GM12878 (cell line): ENCODE results near the gene PATL2. TPM values are rescaled to one million over a fixed set of nuclear protein-coding genes. Genes with fewer than 3 reads are reported as not detected.

ENCODE experiments used
- BCL11A ChIP-seq: IDR thresholded peaks from 2 replicates; pipeline ENCODE4 v1.6.1; 2011; ENCODE audit warnings: low read depth, low read length
- BRCA1 ChIP-seq: IDR thresholded peaks from 2 replicates; pipeline ENCODE4 v1.6.1; 2011; ENCODE audit warnings: low read depth, low read length, improper control_type of control experiment
- CBX3 ChIP-seq: fragments of 200-600 bp; sonication (generic); IDR thresholded peaks from 2 replicates; pipeline ENCODE4 v1.6.1; 2016; ENCODE audit warnings: low read depth, borderline replicate concordance
- CHD1 ChIP-seq: IDR thresholded peaks from 2 replicates; pipeline ENCODE4 v1.6.1; 2012; ENCODE audit warnings: low read depth, low read length, improper control_type of control experiment
- CREB1 ChIP-seq: IDR thresholded peaks from 2 replicates; pipeline ENCODE4 v1.6.1; 2012; ENCODE audit warnings: low read depth, mild to moderate bottlenecking, inconsistent platforms
- EGR1 ChIP-seq, 2 experiments: IDR thresholded peaks; 1 replicate in 1 of 2; 2 replicates in 1 of 2; pipeline ENCODE4 v1.6.1; 2011 to 2012; ENCODE audit warnings: low read depth in 2 of 2, low read length in 2 of 2, borderline replicate concordance in 1 of 2, mild to moderate bottlenecking in 1 of 2, moderate library complexity in 1 of 2
- FOXM1 ChIP-seq: IDR thresholded peaks from 2 replicates; pipeline ENCODE4 v1.6.1; 2012; ENCODE audit warnings: low read depth, mild to moderate bottlenecking, inconsistent platforms, low read length, moderate library complexity
- KLF5 ChIP-seq: fragments of 450-650 bp; IDR thresholded peaks from 2 replicates; pipeline ENCODE4 v1.6.1; 2014; ENCODE audit warnings: mild to moderate bottlenecking; ENCODE audit not compliant: partially characterized antibody
- MTA2 ChIP-seq: fragments of 450-650 bp; IDR thresholded peaks from 2 replicates; pipeline ENCODE4 v1.6.1; 2016; ENCODE audit warnings: low read depth, mild to moderate bottlenecking, moderate library complexity
- MYC ChIP-seq: IDR thresholded peaks from 2 replicates; pipeline ENCODE4 v1.6.1; 2011; ENCODE audit warnings: mild to moderate bottlenecking, low read length, moderate library complexity, inconsistent platforms; ENCODE audit not compliant: insufficient read depth, insufficient replicate concordance, insufficient read length, severe bottlenecking
- NFYB ChIP-seq: IDR thresholded peaks from 2 replicates; pipeline ENCODE4 v1.6.1; 2011; ENCODE audit warnings: low read depth, mild to moderate bottlenecking, low read length, improper control_type of control experiment, moderate library complexity; ENCODE audit not compliant: insufficient read depth
- PAX8 ChIP-seq: fragments of 450-650 bp; IDR thresholded peaks from 2 replicates; pipeline ENCODE4 v1.6.1; 2017; ENCODE audit warnings: mild to moderate bottlenecking, moderate library complexity
- PML ChIP-seq: IDR thresholded peaks from 2 replicates; pipeline ENCODE4 v1.6.1; 2012; ENCODE audit warnings: low read length, inconsistent platforms
- RCOR1 ChIP-seq: conservative IDR thresholded peaks from 2 replicates; pipeline ENCODE4 v1.6.1; 2012; ENCODE audit warnings: low read depth, low read length, improper control_type of control experiment
- RELA ChIP-seq: fragments of 450-650 bp; IDR thresholded peaks from 2 replicates; pipeline ENCODE4 v1.8.0; 2014; ENCODE audit warnings: borderline replicate concordance; ENCODE audit not compliant: partially characterized antibody
- RUNX3 ChIP-seq: IDR thresholded peaks from 2 replicates; pipeline ENCODE4 v1.6.1; 2012; ENCODE audit warnings: low read length, inconsistent platforms
- SP1 ChIP-seq: IDR thresholded peaks from one replicate; pipeline ENCODE4 v1.6.1; 2011; ENCODE audit warnings: low read depth, low read length
- SREBF1 ChIP-seq: IDR thresholded peaks from 2 replicates; pipeline ENCODE4 v1.6.1; 2012; ENCODE audit warnings: mild to moderate bottlenecking, low read length
- SREBF2 ChIP-seq: IDR thresholded peaks from 2 replicates; pipeline ENCODE4 v1.6.1; 2012; ENCODE audit warnings: mild to moderate bottlenecking, low read length
- TCF3 ChIP-seq: IDR thresholded peaks from 2 replicates; pipeline ENCODE4 v1.6.1; 2012; ENCODE audit warnings: low read depth, mild to moderate bottlenecking, low read length, borderline replicate concordance; ENCODE audit not compliant: insufficient read depth
- ZBED1 ChIP-seq: IDR thresholded peaks from 2 replicates; pipeline ENCODE4 v1.6.1; 2016; ENCODE audit warnings: borderline replicate concordance
- polyA plus RNA-seq, 11 experiments: library from polyadenylated mRNA; depleted of rRNA in 4 of 11; unstranded in 6 of 11; stranded (reverse) in 5 of 11; fragments of >200 nt; fragmentation: Nextera tagmentation in 4 of 11; fragmentation: Illumina TruSeq in 1 of 11; extraction: Ambion mirVana in 4 of 11; extraction: Trizol in 1 of 11; gene quantifications; 1 replicate in 1 of 11; 2 replicates in 10 of 11; pipeline versions ENCODE4 v1.2.1 to v1.2.3, GENCODE V29; 2011 to 2016; ENCODE audit warnings: inconsistent platforms in 2 of 11, missing spikeins in 2 of 11, low read depth in 1 of 11
- total RNA-seq, 4 experiments: library from RNA; depleted of rRNA in 3 of 4; stranded (reverse); fragments of >200 nt in 3 of 4; fragmentation: Illumina TruSeq in 1 of 4; extraction: Trizol in 1 of 4; gene quantifications; 2 replicates each; pipeline versions ENCODE4 v1.2.1 to v1.2.3, GENCODE V29; 2013 to 2021
- TF ChIP-seq, protein P1 (sequence below): IDR thresholded peaks from 2 replicates; pipeline ENCODE4 v1.6.1; 2011; ENCODE audit warnings: low read depth, low read length, improper control_type of control experiment, borderline replicate concordance
- TF ChIP-seq, protein P2 (sequence below): fragments of 450-650 bp; IDR thresholded peaks from 2 replicates; pipeline ENCODE4 v1.6.1; 2017; ENCODE audit warnings: mild to moderate bottlenecking, low read depth, inconsistent platforms; ENCODE audit not compliant: poor library complexity, severe bottlenecking
- TF ChIP-seq, protein P3 (sequence below): IDR thresholded peaks from 2 replicates; pipeline ENCODE4 v1.6.1; 2012; ENCODE audit warnings: mild to moderate bottlenecking, low read depth, low read length
- TF ChIP-seq, protein P4 (sequence below): fragments of 450-650 bp; IDR thresholded peaks from 2 replicates; pipeline ENCODE4 v1.6.1; 2014; ENCODE audit warnings: mild to moderate bottlenecking

Gene PATL2
- total and polyA plus RNA-seq, 10 of the 15 experiments (the other 5 are each of a cell fraction or from before 2014, with no cell fraction given) = 4.2 to 16.2 (median 12.1) TPM

GRCh38 chr15:44711743-44712345, 721 bp upstream of the PATL2 start (continued):
- TF ChIP-seq, protein P1, sequence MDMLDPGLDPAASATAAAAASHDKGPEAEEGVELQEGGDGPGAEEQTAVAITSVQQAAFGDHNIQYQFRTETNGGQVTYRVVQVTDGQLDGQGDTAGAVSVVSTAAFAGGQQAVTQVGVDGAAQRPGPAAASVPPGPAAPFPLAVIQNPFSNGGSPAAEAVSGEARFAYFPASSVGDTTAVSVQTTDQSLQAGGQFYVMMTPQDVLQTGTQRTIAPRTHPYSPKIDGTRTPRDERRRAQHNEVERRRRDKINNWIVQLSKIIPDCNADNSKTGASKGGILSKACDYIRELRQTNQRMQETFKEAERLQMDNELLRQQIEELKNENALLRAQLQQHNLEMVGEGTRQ = no peak
- TF ChIP-seq EGR1 (IDR thresholded peaks at IDR 0.05; ENCODE audit: borderline replicate concordance in 1 of 2, low read depth in 2 of 2, low read length in 2 of 2) = no peak
- peak; percentile 2; the same call in 1 of the 2 replicates for TF ChIP-seq CHD1
- no peak for TF ChIP-seq CBX3
- no peak for TF ChIP-seq SREBF2
- TF ChIP-seq FOXM1 = no peak
- TF ChIP-seq ZBED1 = no peak; the same call in 1 of the 2 replicates
- no peak for TF ChIP-seq PAX8
- TF ChIP-seq, protein P2, sequence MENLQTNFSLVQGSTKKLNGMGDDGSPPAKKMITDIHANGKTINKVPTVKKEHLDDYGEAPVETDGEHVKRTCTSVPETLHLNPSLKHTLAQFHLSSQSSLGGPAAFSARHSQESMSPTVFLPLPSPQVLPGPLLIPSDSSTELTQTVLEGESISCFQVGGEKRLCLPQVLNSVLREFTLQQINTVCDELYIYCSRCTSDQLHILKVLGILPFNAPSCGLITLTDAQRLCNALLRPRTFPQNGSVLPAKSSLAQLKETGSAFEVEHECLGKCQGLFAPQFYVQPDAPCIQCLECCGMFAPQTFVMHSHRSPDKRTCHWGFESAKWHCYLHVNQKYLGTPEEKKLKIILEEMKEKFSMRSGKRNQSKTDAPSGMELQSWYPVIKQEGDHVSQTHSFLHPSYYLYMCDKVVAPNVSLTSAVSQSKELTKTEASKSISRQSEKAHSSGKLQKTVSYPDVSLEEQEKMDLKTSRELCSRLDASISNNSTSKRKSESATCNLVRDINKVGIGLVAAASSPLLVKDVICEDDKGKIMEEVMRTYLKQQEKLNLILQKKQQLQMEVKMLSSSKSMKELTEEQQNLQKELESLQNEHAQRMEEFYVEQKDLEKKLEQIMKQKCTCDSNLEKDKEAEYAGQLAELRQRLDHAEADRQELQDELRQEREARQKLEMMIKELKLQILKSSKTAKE = no peak
- no peak for TF ChIP-seq CREB1
- TF ChIP-seq MYC = no peak
- TF ChIP-seq NFYB = no peak
- TF ChIP-seq, protein P3, sequence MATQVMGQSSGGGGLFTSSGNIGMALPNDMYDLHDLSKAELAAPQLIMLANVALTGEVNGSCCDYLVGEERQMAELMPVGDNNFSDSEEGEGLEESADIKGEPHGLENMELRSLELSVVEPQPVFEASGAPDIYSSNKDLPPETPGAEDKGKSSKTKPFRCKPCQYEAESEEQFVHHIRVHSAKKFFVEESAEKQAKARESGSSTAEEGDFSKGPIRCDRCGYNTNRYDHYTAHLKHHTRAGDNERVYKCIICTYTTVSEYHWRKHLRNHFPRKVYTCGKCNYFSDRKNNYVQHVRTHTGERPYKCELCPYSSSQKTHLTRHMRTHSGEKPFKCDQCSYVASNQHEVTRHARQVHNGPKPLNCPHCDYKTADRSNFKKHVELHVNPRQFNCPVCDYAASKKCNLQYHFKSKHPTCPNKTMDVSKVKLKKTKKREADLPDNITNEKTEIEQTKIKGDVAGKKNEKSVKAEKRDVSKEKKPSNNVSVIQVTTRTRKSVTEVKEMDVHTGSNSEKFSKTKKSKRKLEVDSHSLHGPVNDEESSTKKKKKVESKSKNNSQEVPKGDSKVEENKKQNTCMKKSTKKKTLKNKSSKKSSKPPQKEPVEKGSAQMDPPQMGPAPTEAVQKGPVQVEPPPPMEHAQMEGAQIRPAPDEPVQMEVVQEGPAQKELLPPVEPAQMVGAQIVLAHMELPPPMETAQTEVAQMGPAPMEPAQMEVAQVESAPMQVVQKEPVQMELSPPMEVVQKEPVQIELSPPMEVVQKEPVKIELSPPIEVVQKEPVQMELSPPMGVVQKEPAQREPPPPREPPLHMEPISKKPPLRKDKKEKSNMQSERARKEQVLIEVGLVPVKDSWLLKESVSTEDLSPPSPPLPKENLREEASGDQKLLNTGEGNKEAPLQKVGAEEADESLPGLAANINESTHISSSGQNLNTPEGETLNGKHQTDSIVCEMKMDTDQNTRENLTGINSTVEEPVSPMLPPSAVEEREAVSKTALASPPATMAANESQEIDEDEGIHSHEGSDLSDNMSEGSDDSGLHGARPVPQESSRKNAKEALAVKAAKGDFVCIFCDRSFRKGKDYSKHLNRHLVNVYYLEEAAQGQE = no peak
- TF ChIP-seq PML = no peak
- no peak for TF ChIP-seq SP1
- TF ChIP-seq BCL11A = peak; percentile 7; the same call in 1 of the 2 replicates
- peak; percentile 60; the same call in 1 of the 2 replicates for TF ChIP-seq TCF3
- 0 out of 2 replicates have a peak, but pooled peaks have one; percentile 1 for TF ChIP-seq RUNX3
- no peak for TF ChIP-seq SREBF1
- TF ChIP-seq, protein P4, sequence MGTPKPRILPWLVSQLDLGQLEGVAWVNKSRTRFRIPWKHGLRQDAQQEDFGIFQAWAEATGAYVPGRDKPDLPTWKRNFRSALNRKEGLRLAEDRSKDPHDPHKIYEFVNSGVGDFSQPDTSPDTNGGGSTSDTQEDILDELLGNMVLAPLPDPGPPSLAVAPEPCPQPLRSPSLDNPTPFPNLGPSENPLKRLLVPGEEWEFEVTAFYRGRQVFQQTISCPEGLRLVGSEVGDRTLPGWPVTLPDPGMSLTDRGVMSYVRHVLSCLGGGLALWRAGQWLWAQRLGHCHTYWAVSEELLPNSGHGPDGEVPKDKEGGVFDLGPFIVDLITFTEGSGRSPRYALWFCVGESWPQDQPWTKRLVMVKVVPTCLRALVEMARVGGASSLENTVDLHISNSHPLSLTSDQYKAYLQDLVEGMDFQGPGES = no peak
- TF ChIP-seq MTA2 = no peak
- TF ChIP-seq BRCA1 = no peak
- no peak for TF ChIP-seq RCOR1
- no peak for TF ChIP-seq RELA
- no peak for TF ChIP-seq KLF5
